ENCODE measurements around the gene GPHN. TPM values are rescaled to one million over a fixed set of nuclear protein-coding genes. Genes with fewer than 3 reads are reported as not detected.

GPHN gene
- total RNA-seq, 2 donors from 2014 or later = 24.1 to 25.7 TPM

DNA sequence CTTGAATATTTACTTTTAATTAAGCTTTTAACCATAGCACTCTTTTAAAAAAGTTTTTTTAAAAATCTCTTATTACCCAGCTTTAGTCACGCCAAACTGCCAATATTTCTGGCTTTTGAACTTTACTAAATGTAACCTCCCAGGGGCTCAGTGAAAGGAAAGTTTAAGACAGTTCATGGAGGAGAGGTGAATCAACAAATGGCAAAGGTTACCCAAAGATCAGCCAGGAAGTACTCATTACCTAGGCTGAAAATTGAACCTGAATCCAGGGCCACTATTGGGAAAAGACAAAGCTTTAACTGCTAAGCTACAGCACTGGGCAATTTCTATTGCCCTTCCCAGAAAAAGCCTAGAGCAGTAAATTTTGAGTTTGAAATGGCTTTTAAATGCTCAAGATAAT, 282.2 kb downstream of the GPHN start:
- TF ChIP-seq POLR2A (IDR thresholded peaks at IDR 0.05) (no peak), CTCF (IDR thresholded peaks at IDR 0.05) (no peak)
- intact Hi-C loops (cut with DNase I) = no loop called here
- Histone ChIP-seq H3K9me3 (peaks cover 0 to 7% (median 0%) of the 10 kb centered on the region in 3 donors), H3K27me3 (no peaks in the 10 kb centered on the region), H3K4me1 (no peaks in the 10 kb centered on the region), H3K4me3 (no peak overlapping the region), H3K27ac (no peak overlapping the region), H3K36me3 (replicated peaks in 1 of 2; ENCODE audit: insufficient read depth in 1 of 2, low read depth in 2 of 2) (no peaks in the 10 kb centered on the region)
- ATAC-seq = no peak
- DNase-seq = no peak
- 96 to 100% methylated on average over 1 of the region's 1 CpG for WGBS, 2 donors

DNA sequence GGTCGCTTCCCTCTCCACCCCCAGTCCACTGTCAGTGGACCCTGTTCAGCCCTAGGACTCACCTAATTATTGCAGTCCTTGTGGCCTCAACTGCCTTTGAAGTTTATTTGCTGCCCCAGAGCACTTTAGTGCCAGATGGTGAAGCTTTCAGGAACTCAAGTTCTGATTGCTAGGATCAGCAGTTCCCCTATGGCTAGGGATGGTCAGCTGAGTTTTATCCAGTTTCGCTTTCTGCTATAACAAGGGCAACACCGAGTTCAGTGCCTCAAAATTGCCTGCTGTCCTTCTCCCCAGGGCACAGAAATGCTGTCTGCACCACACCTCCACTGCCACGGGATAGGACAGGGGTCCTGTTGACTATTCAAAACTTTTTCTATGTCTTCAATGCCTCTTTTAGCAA, 295.0 kb downstream of the GPHN start:
- Histone ChIP-seq H3K27ac (no peak overlapping the region), H3K9me3 (peaks cover 0 to 6% (median 0%) of the 10 kb centered on the region in 3 donors), H3K27me3 (no peaks in the 10 kb centered on the region), H3K4me3 (no peak overlapping the region), H3K4me1 (no peaks in the 10 kb centered on the region), H3K36me3 (replicated peaks in 1 of 2; ENCODE audit: insufficient read depth in 1 of 2, low read depth in 2 of 2) (no peaks in the 10 kb centered on the region)
- no peak for DNase-seq
- TF ChIP-seq POLR2A (IDR thresholded peaks at IDR 0.05) (no peak), CTCF (IDR thresholded peaks at IDR 0.05) (no peak)
- intact Hi-C loops (cut with DNase I) = no loop called here
- ATAC-seq = no peak
- WGBS, 2 donors = 93 to 95% methylated on average over 4 of the region's 4 CpGs

- Histone ChIP-seq H3K9me3 (peaks cover 0 to 6% (median 0%) of the 10 kb centered on the region in 3 donors), H3K27me3 (no peaks in the 10 kb centered on the region), H3K27ac (no peak overlapping the region), H3K36me3 (replicated peaks in 1 of 2; ENCODE audit: insufficient read depth in 1 of 2, low read depth in 2 of 2) (no peaks in the 10 kb centered on the region), H3K4me3 (no peak overlapping the region), H3K4me1 (no peaks in the 10 kb centered on the region)
- no peak for ATAC-seq
- DNase-seq = no peak
- TF ChIP-seq POLR2A (IDR thresholded peaks at IDR 0.05) (no peak), CTCF (IDR thresholded peaks at IDR 0.05) (no peak)
- 95 to 100% methylated on average over 1 of the region's 1 CpG for WGBS, 2 donors
- intact Hi-C loops (cut with DNase I) = no loop called here
Observed at GRCh38 chr14:66804141-66804540, 296.2 kb downstream of the GPHN start.

DNA sequence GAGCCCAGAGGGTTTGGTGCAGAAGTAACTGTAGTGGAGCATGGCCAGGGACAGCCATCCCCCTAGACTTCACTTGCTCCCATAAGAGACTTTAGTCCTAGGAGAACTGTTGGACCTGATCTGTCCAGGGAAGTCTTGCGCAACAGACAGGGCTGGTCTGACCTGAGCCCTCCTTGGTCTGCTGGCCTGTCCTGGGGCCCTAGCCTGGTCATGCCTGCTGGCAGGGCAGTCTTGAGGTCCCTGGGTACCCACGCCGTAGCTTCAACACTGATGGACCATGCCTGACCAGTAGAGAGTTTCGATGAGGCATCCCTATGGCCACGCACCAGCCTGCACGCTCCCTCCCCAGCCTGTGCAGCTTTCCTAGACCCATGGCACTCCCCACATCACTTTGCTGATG, 305.7 kb downstream of the GPHN start:
- Histone ChIP-seq H3K27ac (no peak overlapping the region), H3K27me3 (no peaks in the 10 kb centered on the region), H3K4me3 (no peak overlapping the region), H3K9me3 (peaks cover 0 to 12% (median 0%) of the 10 kb centered on the region in 3 donors), H3K36me3 (replicated peaks in 1 of 2; ENCODE audit: insufficient read depth in 1 of 2, low read depth in 2 of 2) (peaks cover 0 to 4% of the 10 kb centered on the region in 2 donors), H3K4me1 (no peaks in the 10 kb centered on the region)
- DNase-seq (no peak), ATAC-seq (no peak)
- TF ChIP-seq CTCF (IDR thresholded peaks at IDR 0.05) = no peak
- TF ChIP-seq POLR2A (IDR thresholded peaks at IDR 0.05) = no peak
- WGBS, 2 donors = 96 to 97% methylated on average over 4 to 6 of the region's 6 CpGs
- intact Hi-C loops (cut with DNase I) = no loop called here

GRCh38 chr14:66815687-66816086, 307.7 kb downstream of the GPHN start:
- TF ChIP-seq POLR2A (IDR thresholded peaks at IDR 0.05) = no peak
- TF ChIP-seq CTCF (IDR thresholded peaks at IDR 0.05) = no peak
- no peak for DNase-seq
- Histone ChIP-seq H3K9me3 (peaks cover 0 to 12% (median 0%) of the 10 kb centered on the region in 3 donors), H3K27ac (no peak overlapping the region), H3K4me1 (no peaks in the 10 kb centered on the region), H3K4me3 (no peak overlapping the region), H3K27me3 (no peaks in the 10 kb centered on the region), H3K36me3 (replicated peaks in 1 of 2; ENCODE audit: insufficient read depth in 1 of 2, low read depth in 2 of 2) (peaks cover 0 to 4% of the 10 kb centered on the region in 2 donors)
- 96 to 97% methylated on average over 2 of the region's 2 CpGs for WGBS, 2 donors
- intact Hi-C loops (cut with DNase I) = no loop called here
- no peak for ATAC-seq
